Right lobe of liver (tissue), 4 donors: Measurements from ENCODE around the gene S100B.

Experiments
- POLR2A ChIP-seq: fragments of 450-650 bp; IDR thresholded peaks from one replicate; pipeline ENCODE4 v1.6.1; 2017; ENCODE audit warnings: antibody characterized with exemption, mild to moderate bottlenecking
- TF ChIP-seq, protein P1 (sequence below), 4 donors: fragments of 200-600 bp in 3 of 4; fragments of 450-650 bp in 1 of 4; IDR thresholded peaks; one replicate each; pipeline versions ENCODE4 v1.5.1 to v1.8.0; 2016 to 2022; ENCODE audit warnings: antibody characterized with exemption in 4 of 4, mild to moderate bottlenecking in 2 of 4
- donor health status: DM: no; HTN: no; CAD: no.
- donor health status: DM: no; HTN: no; CAD: no.
- donor health status: DM: no; HTN: yes; CAD: no.

DNA sequence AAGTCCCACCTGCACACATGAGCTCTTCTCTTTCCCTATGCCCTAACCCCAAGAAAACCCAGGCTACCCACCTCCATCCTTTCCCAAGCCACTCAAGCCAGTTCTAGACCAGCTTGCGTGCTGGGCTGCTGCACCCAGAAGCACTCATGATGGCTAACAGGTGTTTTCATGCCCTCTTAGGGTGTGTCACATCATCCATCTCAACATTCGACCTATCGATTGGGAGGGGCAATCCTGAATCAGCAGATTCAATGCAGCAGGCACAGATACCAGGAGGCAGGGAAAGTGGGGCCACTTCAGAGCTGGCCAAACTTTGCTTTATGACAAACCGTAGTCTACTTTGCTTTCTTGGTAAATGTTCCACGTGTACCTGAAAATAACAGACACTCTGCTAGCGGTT, 24.0 kb upstream of the S100B start:
- TF ChIP-seq, protein P1, sequence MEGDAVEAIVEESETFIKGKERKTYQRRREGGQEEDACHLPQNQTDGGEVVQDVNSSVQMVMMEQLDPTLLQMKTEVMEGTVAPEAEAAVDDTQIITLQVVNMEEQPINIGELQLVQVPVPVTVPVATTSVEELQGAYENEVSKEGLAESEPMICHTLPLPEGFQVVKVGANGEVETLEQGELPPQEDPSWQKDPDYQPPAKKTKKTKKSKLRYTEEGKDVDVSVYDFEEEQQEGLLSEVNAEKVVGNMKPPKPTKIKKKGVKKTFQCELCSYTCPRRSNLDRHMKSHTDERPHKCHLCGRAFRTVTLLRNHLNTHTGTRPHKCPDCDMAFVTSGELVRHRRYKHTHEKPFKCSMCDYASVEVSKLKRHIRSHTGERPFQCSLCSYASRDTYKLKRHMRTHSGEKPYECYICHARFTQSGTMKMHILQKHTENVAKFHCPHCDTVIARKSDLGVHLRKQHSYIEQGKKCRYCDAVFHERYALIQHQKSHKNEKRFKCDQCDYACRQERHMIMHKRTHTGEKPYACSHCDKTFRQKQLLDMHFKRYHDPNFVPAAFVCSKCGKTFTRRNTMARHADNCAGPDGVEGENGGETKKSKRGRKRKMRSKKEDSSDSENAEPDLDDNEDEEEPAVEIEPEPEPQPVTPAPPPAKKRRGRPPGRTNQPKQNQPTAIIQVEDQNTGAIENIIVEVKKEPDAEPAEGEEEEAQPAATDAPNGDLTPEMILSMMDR (IDR thresholded peaks at IDR 0.05), result no peak
- TF ChIP-seq POLR2A, result no peak
